ENCODE measurements around the gene LGMN. TPM values are rescaled to one million over a fixed set of nuclear protein-coding genes. Genes with fewer than 3 reads are reported as not detected.
"Not testable (repeated sequence)": the region's sequence is repeated elsewhere in the genome, so short reads cannot be mapped to it uniquely, and the experiment has no call there.

Gene LGMN
- total RNA-seq, 3 donors from 2014 or later: 70.8 to 193 (median 122) TPM

GRCh38 chr14:92717571-92718042 lies 30.8 kb downstream of the LGMN start:
- no peaks in the 10 kb centered on the region for H3K27me3 ChIP-seq
- DNase-seq (ENCODE audit: low spot score in 2 of 2): no peak
- no peaks in the 10 kb centered on the region for H3K4me1 ChIP-seq
- H3K27ac ChIP-seq: no peak overlapping the region
- intact Hi-C loops (cut with DNase I; ENCODE audit: low total_unique reads): loop anchor here (1.0 kb wide), 1 partner anchor 23 kb away; no protein-coding TSS in a partner anchor
- H3K36me3 ChIP-seq: no peaks in the 10 kb centered on the region
- H3K9me3 ChIP-seq: no peaks in the 10 kb centered on the region
- TF ChIP-seq POLR2A (IDR thresholded peaks at IDR 0.05): no peak
- no peak for TF ChIP-seq POLR2AphosphoS5 (IDR thresholded peaks at IDR 0.05)
- no peak for TF ChIP-seq CTCF (IDR thresholded peaks at IDR 0.05)
- H3K4me3 ChIP-seq: no peak overlapping the region

GRCh38 chr14:92716131-92716530 lies 32.3 kb downstream of the LGMN start:
- H3K4me1 ChIP-seq: no peaks in the 10 kb centered on the region
- H3K27ac ChIP-seq: no peak overlapping the region
- H3K36me3 ChIP-seq: no peaks in the 10 kb centered on the region
- no peaks in the 10 kb centered on the region for H3K9me3 ChIP-seq
- intact Hi-C loops (cut with DNase I; ENCODE audit: low total_unique reads): no loop called here
- TF ChIP-seq CTCF (IDR thresholded peaks at IDR 0.05): no peak
- H3K27me3 ChIP-seq: no peaks in the 10 kb centered on the region
- no peak overlapping the region for H3K4me3 ChIP-seq
- no peak for DNase-seq (ENCODE audit: low spot score in 2 of 2)

GRCh38 chr14:92714739-92715307 lies 33.6 kb downstream of the LGMN start:
- peak; percentile 25 to 75 (median 47) for TF ChIP-seq CTCF (IDR thresholded peaks at IDR 0.05)
- peak; percentile 50 to 73 for DNase-seq (ENCODE audit: low spot score in 2 of 2)
- intact Hi-C loops (cut with DNase I; ENCODE audit: low total_unique reads); H3K4me3 ChIP-seq; H3K4me1 ChIP-seq; H3K27me3 ChIP-seq; H3K27ac ChIP-seq; H3K9me3 ChIP-seq; H3K36me3 ChIP-seq: not testable (repeated sequence)

GRCh38 chr14:92712654-92713051 lies 35.8 kb downstream of the LGMN start:
- Histone ChIP-seq H3K9me3 (no peaks in the 10 kb centered on the region), H3K4me3 (no peak overlapping the region), H3K4me1 (no peaks in the 10 kb centered on the region), H3K27me3 (no peaks in the 10 kb centered on the region), H3K27ac (no peak overlapping the region), H3K36me3 (no peaks in the 10 kb centered on the region)
- no peak for DNase-seq (ENCODE audit: low spot score in 2 of 2)
- TF ChIP-seq POLR2A (IDR thresholded peaks at IDR 0.05) (no peak), CTCF (IDR thresholded peaks at IDR 0.05) (no peak), POLR2AphosphoS5 (IDR thresholded peaks at IDR 0.05) (no peak)
- intact Hi-C loops (cut with DNase I; ENCODE audit: low total_unique reads): no loop called here

- TF ChIP-seq POLR2A (IDR thresholded peaks at IDR 0.05) (no peak), POLR2AphosphoS5 (IDR thresholded peaks at IDR 0.05) (no peak), CTCF (IDR thresholded peaks at IDR 0.05) (no peak)
- no peak for DNase-seq (ENCODE audit: low spot score in 2 of 2)
- H3K4me1 ChIP-seq: no peaks in the 10 kb centered on the region
- H3K9me3 ChIP-seq: no peaks in the 10 kb centered on the region
- H3K27me3 ChIP-seq: no peaks in the 10 kb centered on the region
- H3K4me3 ChIP-seq: no peak overlapping the region
- intact Hi-C loops (cut with DNase I; ENCODE audit: low total_unique reads): no loop called here
- no peak overlapping the region for H3K27ac ChIP-seq
- H3K36me3 ChIP-seq: no peaks in the 10 kb centered on the region
These were observed 36.3 kb downstream of the LGMN start for GRCh38 chr14:92711976-92712653.
